HEK293 (cell line): ENCODE data around the gene PZP.

Experiments used
- CTCF ChIA-PET: fragments of 350-600 bp; formaldehyde crosslinking; extraction: SDS; loops from one replicate; lab custom pipeline; 2021; ENCODE audit warnings: antibody characterized with exemption; lab: Yijun Ruan, JAX
- POLR2A ChIA-PET: fragments of 300-600 bp; formaldehyde crosslinking; extraction: SDS; loops from one replicate; lab custom pipeline; 2020; ENCODE audit warnings: antibody characterized with exemption, inconsistent platforms; lab: Yijun Ruan, JAX
- H3K27ac ChIP-seq: fragments of 200-500 bp; sonication (Bioruptor generic); 2 replicates; pipeline ENCODE4 v1.5.1; 2014; ENCODE audit warnings: low read depth, low read length, control low read depth, inconsistent platforms; ENCODE audit errors: extremely low read depth
- H3K36me3 ChIP-seq, 2 experiments: fragments of 200-500 bp in 1 of 2; sonication (Bioruptor generic) in 1 of 2; 1 replicate in 1 of 2; 2 replicates in 1 of 2; pipeline ENCODE4 v1.5.1; 2014 to 2017; ENCODE audit warnings: inconsistent platforms in 2 of 2, low read length in 2 of 2; ENCODE audit not compliant: control insufficient read depth in 2 of 2, insufficient read depth in 1 of 2
- H3K4me1 ChIP-seq: fragments of 200-500 bp; sonication (Bioruptor generic); 2 replicates; pipeline ENCODE4 v1.5.1; 2014; ENCODE audit warnings: mild to moderate bottlenecking, low read length, inconsistent platforms; ENCODE audit not compliant: control insufficient read depth, insufficient read depth
- H3K4me3 ChIP-seq: 2 replicates; pipeline ENCODE4 v1.5.1; 2011; ENCODE audit warnings: low read depth, mild to moderate bottlenecking, control low read depth, low read length, moderate library complexity
- H3K9me3 ChIP-seq: fragments of 200-500 bp; sonication (Bioruptor generic); 2 replicates; pipeline ENCODE4 v1.5.1; 2014; ENCODE audit warnings: low read depth, low read length, inconsistent platforms; ENCODE audit not compliant: control insufficient read depth, insufficient read depth
- BCL11A ChIP-seq: fragments of 450-650 bp; formaldehyde crosslinking; IDR thresholded peaks from 2 replicates; pipeline ENCODE4 v1.5.1; 2016; ENCODE audit warnings: low read depth, missing biosample characterization, missing genetic modification characterization
- GLIS1 ChIP-seq: fragments of 450-650 bp; formaldehyde crosslinking; IDR thresholded peaks from 2 replicates; pipeline ENCODE4 v1.5.1; 2016; ENCODE audit warnings: missing biosample characterization, missing genetic modification characterization
- KLF7 ChIP-seq: fragments of 450-650 bp; formaldehyde crosslinking; IDR thresholded peaks from 2 replicates; pipeline ENCODE4 v1.5.1; 2016; ENCODE audit warnings: missing biosample characterization, missing genetic modification characterization, borderline replicate concordance
- PRDM1 ChIP-seq: fragments of 450-650 bp; formaldehyde crosslinking; IDR thresholded peaks from 2 replicates; pipeline ENCODE4; 2016; ENCODE audit warnings: missing biosample characterization, missing genetic modification characterization
- TRIM28 ChIP-seq: IDR thresholded peaks from 2 replicates; pipeline ENCODE4 v1.6.1; 2011; ENCODE audit warnings: low read length, control low read depth, borderline replicate concordance
- ZBTB21 ChIP-seq: fragments of 450-650 bp; formaldehyde crosslinking; IDR thresholded peaks from 2 replicates; pipeline ENCODE4 v1.5.1; 2017; ENCODE audit warnings: missing biosample characterization, missing genetic modification characterization
- ZIC2 ChIP-seq: fragments of 450-650 bp; formaldehyde crosslinking; IDR thresholded peaks from 2 replicates; pipeline ENCODE4 v1.5.1; 2016; ENCODE audit warnings: missing biosample characterization, missing genetic modification characterization
- ZNF132 ChIP-seq: fragments of 450-650 bp; formaldehyde crosslinking; IDR thresholded peaks from 2 replicates; pipeline ENCODE4 v1.5.1; 2017; ENCODE audit warnings: missing biosample characterization, missing genetic modification characterization, borderline replicate concordance
- ZNF184 ChIP-seq: fragments of 450-650 bp; IDR thresholded peaks from 2 replicates; pipeline ENCODE4 v1.5.1; 2018; ENCODE audit warnings: missing biosample characterization, mild to moderate bottlenecking, missing genetic modification characterization
- ZNF324 ChIP-seq: fragments of 450-650 bp; formaldehyde crosslinking; IDR thresholded peaks from 2 replicates; pipeline ENCODE4 v1.5.1; 2016; ENCODE audit warnings: missing biosample characterization, missing genetic modification characterization
- ZNF37A ChIP-seq: fragments of 450-650 bp; IDR thresholded peaks from 2 replicates; pipeline ENCODE4 v1.5.1; 2018; ENCODE audit warnings: missing biosample characterization, missing genetic modification characterization
- ZNF416 ChIP-seq: fragments of 450-650 bp; formaldehyde crosslinking; IDR thresholded peaks from 2 replicates; pipeline ENCODE4 v1.5.1; 2016; ENCODE audit warnings: missing biosample characterization, missing genetic modification characterization
- ZNF514 ChIP-seq: fragments of 450-650 bp; formaldehyde crosslinking; IDR thresholded peaks from 2 replicates; pipeline ENCODE4 v1.5.1; 2016; ENCODE audit warnings: missing biosample characterization, missing genetic modification characterization
- ZNF548 ChIP-seq: fragments of 450-650 bp; formaldehyde crosslinking; IDR thresholded peaks from 2 replicates; pipeline ENCODE4 v1.5.1; 2016; ENCODE audit warnings: missing biosample characterization, missing genetic modification characterization
- ZNF624 ChIP-seq: fragments of 450-650 bp; formaldehyde crosslinking; IDR thresholded peaks from 2 replicates; pipeline ENCODE4 v1.5.1; 2017; ENCODE audit warnings: missing biosample characterization, missing genetic modification characterization
- ZNF626 ChIP-seq: fragments of 450-650 bp; sonication (Bioruptor Pico); formaldehyde crosslinking; IDR thresholded peaks from 2 replicates; pipeline ENCODE4 v1.5.1; 2018; ENCODE audit warnings: missing biosample characterization, missing genetic modification characterization, inconsistent platforms
- ZNF629 ChIP-seq: fragments of 450-650 bp; formaldehyde crosslinking; IDR thresholded peaks from 2 replicates; pipeline ENCODE4 v1.5.1; 2017; ENCODE audit warnings: missing biosample characterization, missing genetic modification characterization
- ZNF660 ChIP-seq: fragments of 450-650 bp; IDR thresholded peaks from 2 replicates; pipeline ENCODE4 v1.5.1; 2018; ENCODE audit warnings: missing biosample characterization, mild to moderate bottlenecking, missing genetic modification characterization
- ZNF768 ChIP-seq: fragments of 450-650 bp; formaldehyde crosslinking; IDR thresholded peaks from 2 replicates; pipeline ENCODE4 v1.5.1; 2018; ENCODE audit warnings: missing biosample characterization, mild to moderate bottlenecking, missing genetic modification characterization
- ZNF785 ChIP-seq: fragments of 450-650 bp; formaldehyde crosslinking; IDR thresholded peaks from 2 replicates; pipeline ENCODE4 v1.5.1; 2016; ENCODE audit warnings: missing biosample characterization, missing genetic modification characterization
- ZNF837 ChIP-seq: fragments of 450-650 bp; formaldehyde crosslinking; IDR thresholded peaks from 2 replicates; pipeline ENCODE4 v1.5.1; 2016; ENCODE audit warnings: missing biosample characterization, missing genetic modification characterization
- TF ChIP-seq, protein P1 (sequence below): fragments of 450-650 bp; formaldehyde crosslinking; IDR thresholded peaks from 2 replicates; pipeline ENCODE4 v1.5.1; 2016; ENCODE audit warnings: missing biosample characterization, missing genetic modification characterization
- TF ChIP-seq, protein P2 (sequence below): fragments of 450-650 bp; formaldehyde crosslinking; IDR thresholded peaks from 2 replicates; pipeline ENCODE4 v1.5.1; 2016; ENCODE audit warnings: missing biosample characterization, missing genetic modification characterization
- TF ChIP-seq, protein P3 (sequence below): fragments of 450-650 bp; formaldehyde crosslinking; IDR thresholded peaks from 2 replicates; pipeline ENCODE4 v1.5.1; 2017; ENCODE audit warnings: missing biosample characterization, missing genetic modification characterization
- TF ChIP-seq, protein P4 (sequence below): fragments of 450-650 bp; formaldehyde crosslinking; IDR thresholded peaks from 2 replicates; pipeline ENCODE4 v1.5.1; 2016; ENCODE audit warnings: missing biosample characterization, missing genetic modification characterization, low read depth
- TF ChIP-seq, protein P5 (sequence below): fragments of 450-650 bp; formaldehyde crosslinking; conservative IDR thresholded peaks from 2 replicates; pipeline ENCODE4 v1.5.1; 2016; ENCODE audit warnings: low read depth, missing biosample characterization, missing genetic modification characterization

The PZP gene

DNA sequence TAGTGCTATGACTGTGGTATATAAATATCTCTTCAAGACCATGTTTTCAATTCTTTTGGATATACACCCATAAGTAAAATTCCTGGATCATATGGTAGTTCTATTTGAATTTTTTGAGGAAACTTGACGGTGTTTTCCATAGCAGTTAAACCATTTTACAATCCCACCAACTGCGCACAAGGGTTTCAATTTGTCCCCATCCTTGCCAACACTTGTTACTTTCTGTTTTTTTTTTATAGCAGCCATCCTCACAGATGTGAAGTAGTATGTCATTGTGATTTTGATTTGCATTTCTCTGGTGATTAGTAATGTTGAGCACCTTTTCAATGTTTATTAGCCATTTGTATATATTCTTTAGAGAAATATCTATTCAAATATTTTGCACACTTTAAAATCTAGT lies 78.0 kb downstream of the PZP start:
- no peaks in the 10 kb centered on the region for H3K36me3 ChIP-seq
- H3K9me3 ChIP-seq: no peaks in the 10 kb centered on the region
- no peaks in the 10 kb centered on the region for H3K4me1 ChIP-seq
- TF ChIP-seq, protein P1, sequence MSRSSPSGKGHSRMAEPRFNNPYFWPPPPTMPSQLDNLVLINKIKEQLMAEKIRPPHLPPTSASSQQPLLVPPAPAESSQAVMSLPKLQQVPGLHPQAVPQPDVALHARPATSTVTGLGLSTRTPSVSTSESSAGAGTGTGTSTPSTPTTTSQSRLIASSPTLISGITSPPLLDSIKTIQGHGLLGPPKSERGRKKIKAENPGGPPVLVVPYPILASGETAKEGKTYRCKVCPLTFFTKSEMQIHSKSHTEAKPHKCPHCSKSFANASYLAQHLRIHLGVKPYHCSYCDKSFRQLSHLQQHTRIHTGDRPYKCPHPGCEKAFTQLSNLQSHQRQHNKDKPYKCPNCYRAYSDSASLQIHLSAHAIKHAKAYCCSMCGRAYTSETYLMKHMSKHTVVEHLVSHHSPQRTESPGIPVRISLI (tag by site-specific recombination): no peak
- TF ChIP-seq GLIS1 (tag by site-specific recombination) (no peak), ZNF548 (tag by site-specific recombination) (no peak), ZNF768 (no peak), ZNF416 (tag by site-specific recombination) (no peak), TRIM28 (no peak), KLF7 (tag by site-specific recombination) (no peak), ZNF660 (tag by site-specific recombination) (no peak), ZIC2 (no peak), ZNF624 (no peak), ZNF629 (tag by site-specific recombination) (no peak), PRDM1 (no peak), ZNF37A (tag by site-specific recombination) (no peak), ZNF837 (tag by site-specific recombination) (no peak), BCL11A (tag by site-specific recombination) (no peak), ZNF324 (tag by site-specific recombination) (no peak)
- ChIA-PET POLR2A (no interaction called here), CTCF (no interaction called here)
- no peak overlapping the region for H3K4me3 ChIP-seq
- no peak overlapping the region for H3K27ac ChIP-seq

DNA sequence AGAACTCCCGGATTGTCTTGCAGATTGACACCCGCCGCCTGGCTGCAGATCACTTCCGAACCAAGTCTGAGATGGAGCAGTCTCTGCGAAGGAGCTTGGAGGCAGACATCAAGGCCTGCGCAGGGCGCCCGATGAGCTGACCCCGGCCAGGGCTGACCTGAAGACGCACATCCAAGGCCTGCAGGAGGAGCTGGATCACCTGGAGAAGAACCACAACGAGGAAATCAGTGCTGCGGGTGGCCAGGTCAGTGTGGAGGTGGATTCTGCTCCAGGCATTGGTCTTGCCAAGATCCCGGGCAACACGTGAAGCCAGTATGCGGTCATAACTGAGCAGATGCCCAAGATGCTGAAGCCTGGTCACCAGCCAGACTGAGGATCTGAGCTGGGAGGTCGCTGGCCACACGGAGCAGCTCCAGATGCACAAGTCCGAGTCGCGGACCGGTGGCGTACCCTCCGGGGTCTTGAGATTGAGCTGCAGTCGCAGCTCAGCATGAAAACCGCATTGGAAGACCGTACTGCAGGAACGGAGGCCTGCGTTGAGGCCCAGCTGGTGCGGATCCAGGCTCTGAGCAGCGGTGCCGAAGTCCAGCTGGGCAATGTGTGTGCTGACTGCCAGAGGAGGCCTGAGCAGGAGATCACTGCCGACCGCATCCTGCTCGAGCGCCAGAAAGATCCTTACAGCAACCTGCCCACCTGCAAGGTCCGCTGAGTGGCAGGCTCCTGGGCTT lies 80.1 kb downstream of the PZP start:
- POLR2A ChIA-PET: no interaction called here
- no peaks in the 10 kb centered on the region for H3K9me3 ChIP-seq
- H3K27ac ChIP-seq: no peak overlapping the region
- H3K4me3 ChIP-seq: no peak overlapping the region
- no peaks in the 10 kb centered on the region for H3K36me3 ChIP-seq
- no peaks in the 10 kb centered on the region for H3K4me1 ChIP-seq
- CTCF ChIA-PET: no interaction called here
- TF ChIP-seq ZNF785 (tag by site-specific recombination) (no peak), ZNF184 (tag by site-specific recombination) (no peak), ZNF514 (tag by site-specific recombination) (no peak), ZNF132 (no peak), ZNF324 (tag by site-specific recombination) (no peak), ZNF626 (no peak), ZBTB21 (no peak)
- TF ChIP-seq, protein P2, sequence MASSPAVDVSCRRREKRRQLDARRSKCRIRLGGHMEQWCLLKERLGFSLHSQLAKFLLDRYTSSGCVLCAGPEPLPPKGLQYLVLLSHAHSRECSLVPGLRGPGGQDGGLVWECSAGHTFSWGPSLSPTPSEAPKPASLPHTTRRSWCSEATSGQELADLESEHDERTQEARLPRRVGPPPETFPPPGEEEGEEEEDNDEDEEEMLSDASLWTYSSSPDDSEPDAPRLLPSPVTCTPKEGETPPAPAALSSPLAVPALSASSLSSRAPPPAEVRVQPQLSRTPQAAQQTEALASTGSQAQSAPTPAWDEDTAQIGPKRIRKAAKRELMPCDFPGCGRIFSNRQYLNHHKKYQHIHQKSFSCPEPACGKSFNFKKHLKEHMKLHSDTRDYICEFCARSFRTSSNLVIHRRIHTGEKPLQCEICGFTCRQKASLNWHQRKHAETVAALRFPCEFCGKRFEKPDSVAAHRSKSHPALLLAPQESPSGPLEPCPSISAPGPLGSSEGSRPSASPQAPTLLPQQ: no peak
- TF ChIP-seq, protein P3, sequence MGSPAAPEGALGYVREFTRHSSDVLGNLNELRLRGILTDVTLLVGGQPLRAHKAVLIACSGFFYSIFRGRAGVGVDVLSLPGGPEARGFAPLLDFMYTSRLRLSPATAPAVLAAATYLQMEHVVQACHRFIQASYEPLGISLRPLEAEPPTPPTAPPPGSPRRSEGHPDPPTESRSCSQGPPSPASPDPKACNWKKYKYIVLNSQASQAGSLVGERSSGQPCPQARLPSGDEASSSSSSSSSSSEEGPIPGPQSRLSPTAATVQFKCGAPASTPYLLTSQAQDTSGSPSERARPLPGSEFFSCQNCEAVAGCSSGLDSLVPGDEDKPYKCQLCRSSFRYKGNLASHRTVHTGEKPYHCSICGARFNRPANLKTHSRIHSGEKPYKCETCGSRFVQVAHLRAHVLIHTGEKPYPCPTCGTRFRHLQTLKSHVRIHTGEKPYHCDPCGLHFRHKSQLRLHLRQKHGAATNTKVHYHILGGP (tag by site-specific recombination): no peak
- TF ChIP-seq, protein P4, sequence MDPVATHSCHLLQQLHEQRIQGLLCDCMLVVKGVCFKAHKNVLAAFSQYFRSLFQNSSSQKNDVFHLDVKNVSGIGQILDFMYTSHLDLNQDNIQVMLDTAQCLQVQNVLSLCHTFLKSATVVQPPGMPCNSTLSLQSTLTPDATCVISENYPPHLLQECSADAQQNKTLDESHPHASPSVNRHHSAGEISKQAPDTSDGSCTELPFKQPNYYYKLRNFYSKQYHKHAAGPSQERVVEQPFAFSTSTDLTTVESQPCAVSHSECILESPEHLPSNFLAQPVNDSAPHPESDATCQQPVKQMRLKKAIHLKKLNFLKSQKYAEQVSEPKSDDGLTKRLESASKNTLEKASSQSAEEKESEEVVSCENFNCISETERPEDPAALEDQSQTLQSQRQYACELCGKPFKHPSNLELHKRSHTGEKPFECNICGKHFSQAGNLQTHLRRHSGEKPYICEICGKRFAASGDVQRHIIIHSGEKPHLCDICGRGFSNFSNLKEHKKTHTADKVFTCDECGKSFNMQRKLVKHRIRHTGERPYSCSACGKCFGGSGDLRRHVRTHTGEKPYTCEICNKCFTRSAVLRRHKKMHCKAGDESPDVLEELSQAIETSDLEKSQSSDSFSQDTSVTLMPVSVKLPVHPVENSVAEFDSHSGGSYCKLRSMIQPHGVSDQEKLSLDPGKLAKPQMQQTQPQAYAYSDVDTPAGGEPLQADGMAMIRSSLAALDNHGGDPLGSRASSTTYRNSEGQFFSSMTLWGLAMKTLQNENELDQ (tag by site-specific recombination): no peak
- TF ChIP-seq, protein P5, sequence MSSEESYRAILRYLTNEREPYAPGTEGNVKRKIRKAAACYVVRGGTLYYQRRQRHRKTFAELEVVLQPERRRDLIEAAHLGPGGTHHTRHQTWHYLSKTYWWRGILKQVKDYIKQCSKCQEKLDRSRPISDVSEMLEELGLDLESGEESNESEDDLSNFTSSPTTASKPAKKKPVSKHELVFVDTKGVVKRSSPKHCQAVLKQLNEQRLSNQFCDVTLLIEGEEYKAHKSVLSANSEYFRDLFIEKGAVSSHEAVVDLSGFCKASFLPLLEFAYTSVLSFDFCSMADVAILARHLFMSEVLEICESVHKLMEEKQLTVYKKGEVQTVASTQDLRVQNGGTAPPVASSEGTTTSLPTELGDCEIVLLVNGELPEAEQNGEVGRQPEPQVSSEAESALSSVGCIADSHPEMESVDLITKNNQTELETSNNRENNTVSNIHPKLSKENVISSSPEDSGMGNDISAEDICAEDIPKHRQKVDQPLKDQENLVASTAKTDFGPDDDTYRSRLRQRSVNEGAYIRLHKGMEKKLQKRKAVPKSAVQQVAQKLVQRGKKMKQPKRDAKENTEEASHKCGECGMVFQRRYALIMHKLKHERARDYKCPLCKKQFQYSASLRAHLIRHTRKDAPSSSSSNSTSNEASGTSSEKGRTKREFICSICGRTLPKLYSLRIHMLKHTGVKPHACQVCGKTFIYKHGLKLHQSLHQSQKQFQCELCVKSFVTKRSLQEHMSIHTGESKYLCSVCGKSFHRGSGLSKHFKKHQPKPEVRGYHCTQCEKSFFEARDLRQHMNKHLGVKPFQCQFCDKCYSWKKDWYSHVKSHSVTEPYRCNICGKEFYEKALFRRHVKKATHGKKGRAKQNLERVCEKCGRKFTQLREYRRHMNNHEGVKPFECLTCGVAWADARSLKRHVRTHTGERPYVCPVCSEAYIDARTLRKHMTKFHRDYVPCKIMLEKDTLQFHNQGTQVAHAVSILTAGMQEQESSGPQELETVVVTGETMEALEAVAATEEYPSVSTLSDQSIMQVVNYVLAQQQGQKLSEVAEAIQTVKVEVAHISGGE: no peak
